D721Med (cell line): ENCODE data around the gene ANXA8.
"Not testable (repeated sequence)": the region's sequence is repeated elsewhere in the genome, so short reads cannot be mapped to it uniquely, and the experiment has no call there.

Experiments
- DNase-seq: peaks from one replicate; pipeline ENCODE4 v3.0.0; 2011; ENCODE audit warnings: low spot score; ENCODE audit not compliant: insufficient read length
- FAIRE-seq: peaks from 2 replicates; lab custom pipeline; 2011; peaks lifted over from hg19 to GRCh38; lab: Jason Lieb, UNC

The ANXA8 gene, protein sequence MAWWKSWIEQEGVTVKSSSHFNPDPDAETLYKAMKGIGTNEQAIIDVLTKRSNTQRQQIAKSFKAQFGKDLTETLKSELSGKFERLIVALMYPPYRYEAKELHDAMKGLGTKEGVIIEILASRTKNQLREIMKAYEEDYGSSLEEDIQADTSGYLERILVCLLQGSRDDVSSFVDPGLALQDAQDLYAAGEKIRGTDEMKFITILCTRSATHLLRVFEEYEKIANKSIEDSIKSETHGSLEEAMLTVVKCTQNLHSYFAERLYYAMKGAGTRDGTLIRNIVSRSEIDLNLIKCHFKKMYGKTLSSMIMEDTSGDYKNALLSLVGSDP

GRCh38 chr10:47483923-47484322 lies at the start of gene ANXA8:
ANXA8 (minus strand) TSS chr10:47484115; CDS start chr10:47483933, 182 bp downstream.
- DNase-seq, FAIRE-seq: not testable (repeated sequence)

- FAIRE-seq, DNase-seq: not testable (repeated sequence)
Measured at GRCh38 chr10:47523475-47523874, 39.6 kb upstream of the ANXA8 start, which contains the start of gene AGAP9. AGAP9 (minus strand) TSS chr10:47523638; CDS start chr10:47523526, 112 bp downstream.

DNA sequence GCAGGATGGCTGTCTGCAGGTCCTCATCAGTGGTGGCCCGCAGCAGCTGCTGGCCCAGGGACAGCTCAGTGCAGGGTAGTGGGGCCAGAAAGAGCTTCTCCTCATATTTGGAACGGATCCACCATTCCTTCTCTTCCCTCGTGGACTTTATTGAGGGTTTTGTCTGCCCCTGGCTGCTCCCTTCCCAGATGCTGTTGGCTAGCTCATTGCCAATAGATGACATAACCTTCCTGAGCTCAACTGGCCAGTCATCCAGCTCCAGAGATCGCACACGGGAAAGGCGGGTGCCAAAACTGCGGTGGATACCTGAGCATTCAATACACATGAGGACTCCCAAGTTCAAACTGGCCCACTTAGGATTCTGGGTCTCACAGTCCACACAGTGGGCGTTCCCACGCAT lies 18.4 kb upstream of the ANXA8 start:
- FAIRE-seq, result not testable (repeated sequence)

DNA sequence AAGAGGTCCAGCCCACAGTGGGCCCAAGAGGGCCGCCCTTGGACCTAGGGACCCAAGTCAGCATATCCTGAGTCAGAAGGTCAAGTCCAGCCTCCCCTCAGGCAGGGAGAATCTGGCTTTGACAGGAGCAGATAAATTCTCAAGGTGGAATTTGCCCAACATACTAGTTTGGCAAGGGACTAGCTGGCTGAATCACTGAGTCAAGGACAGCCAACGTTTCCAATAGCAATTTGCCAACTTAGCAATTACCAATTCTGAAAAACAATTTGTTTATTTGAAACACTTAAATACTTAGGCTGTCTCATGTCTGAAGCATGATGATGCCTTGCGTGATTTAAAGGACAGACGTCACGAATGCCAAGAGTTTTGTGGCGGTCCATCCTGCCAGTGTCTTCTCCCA lies 10.3 kb upstream of the ANXA8 start:
- not testable (repeated sequence) for DNase-seq, FAIRE-seq

More for the DNA sequence above, 18.4 kb upstream of the ANXA8 start:
- DNase-seq, result not testable (repeated sequence)

DNA sequence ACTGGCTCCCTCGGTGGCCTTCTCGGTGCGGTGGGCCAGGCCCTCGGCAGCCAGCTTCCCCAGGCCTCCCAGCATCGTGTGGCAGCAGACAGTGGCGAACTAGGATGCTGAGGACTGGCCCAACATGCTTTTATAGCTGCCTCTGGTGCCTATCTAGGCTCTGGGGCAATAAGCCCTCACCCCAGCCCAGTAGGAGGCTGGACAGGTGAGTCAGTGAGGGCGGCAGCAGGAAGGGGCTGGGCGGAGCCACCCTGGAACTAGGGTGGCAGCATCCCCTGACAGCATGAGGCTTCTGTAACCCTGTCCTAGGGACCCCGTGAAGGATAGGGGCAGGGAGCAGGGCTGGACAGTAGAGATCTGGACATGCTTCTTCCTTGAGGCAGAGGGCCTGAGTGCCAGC lies 7.7 kb upstream of the ANXA8 start, which contains the start of gene FAM25G:
Gene FAM25G, minus strand, starts transcription at position 101 of the 400 bp plus-strand sequence. Its CDS starts 26 bp downstream, at position 75.
- FAIRE-seq, DNase-seq: not testable (repeated sequence)

- FAIRE-seq, result not testable (repeated sequence)
Measured at GRCh38 chr10:47489630-47490029, 5.7 kb upstream of the ANXA8 start.

GRCh38 chr10:47485943-47486342 lies 2.0 kb upstream of the ANXA8 start:
- not testable (repeated sequence) for FAIRE-seq, DNase-seq

More at GRCh38 chr10:47489630-47490029, 5.7 kb upstream of the ANXA8 start:
- not testable (repeated sequence) for DNase-seq

DNA sequence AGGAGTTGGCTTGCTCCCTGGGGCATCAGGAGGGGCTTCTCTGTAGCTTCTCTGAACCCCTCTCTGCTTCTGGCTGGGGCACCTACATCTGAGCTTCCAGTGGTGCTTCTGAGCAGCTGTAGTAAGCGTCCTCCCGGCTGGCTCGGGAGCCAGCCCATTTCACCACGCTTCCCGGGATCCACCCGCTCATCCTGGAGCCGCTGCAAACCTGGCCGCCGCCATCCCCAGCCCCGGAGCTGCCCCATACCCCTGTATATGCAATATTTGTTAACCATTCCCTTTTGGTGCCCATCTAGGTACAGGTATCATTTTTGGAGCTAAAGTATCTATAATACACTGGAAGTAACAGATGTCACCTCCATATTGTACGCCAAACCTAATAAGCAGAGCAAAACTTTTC lies 871 bp upstream of the ANXA8 start:
- not testable (repeated sequence) for FAIRE-seq

DNA sequence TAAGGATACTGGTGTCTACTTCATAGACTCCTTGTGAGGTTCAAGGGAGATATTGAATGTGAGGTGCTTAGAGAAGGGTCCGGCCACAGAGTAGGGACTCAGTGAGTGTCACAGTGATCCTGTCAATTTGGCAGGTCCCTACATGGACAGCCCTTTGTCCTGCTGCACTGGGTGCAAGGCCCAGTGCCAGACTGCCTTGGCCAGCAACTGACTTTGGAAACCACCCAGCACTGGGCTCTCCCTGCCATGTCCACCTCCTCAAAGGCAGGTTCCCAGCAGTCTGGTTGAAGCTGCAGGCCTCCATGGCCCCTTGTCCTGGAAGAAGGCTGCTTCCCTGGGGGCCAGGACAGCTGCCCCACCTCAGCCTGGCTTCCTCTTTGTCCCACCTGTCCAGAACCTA lies 1.5 kb downstream of the ANXA8 start:
- not testable (repeated sequence) for FAIRE-seq, DNase-seq

More for the DNA sequence above, 871 bp upstream of the ANXA8 start:
- DNase-seq, result not testable (repeated sequence)

DNA sequence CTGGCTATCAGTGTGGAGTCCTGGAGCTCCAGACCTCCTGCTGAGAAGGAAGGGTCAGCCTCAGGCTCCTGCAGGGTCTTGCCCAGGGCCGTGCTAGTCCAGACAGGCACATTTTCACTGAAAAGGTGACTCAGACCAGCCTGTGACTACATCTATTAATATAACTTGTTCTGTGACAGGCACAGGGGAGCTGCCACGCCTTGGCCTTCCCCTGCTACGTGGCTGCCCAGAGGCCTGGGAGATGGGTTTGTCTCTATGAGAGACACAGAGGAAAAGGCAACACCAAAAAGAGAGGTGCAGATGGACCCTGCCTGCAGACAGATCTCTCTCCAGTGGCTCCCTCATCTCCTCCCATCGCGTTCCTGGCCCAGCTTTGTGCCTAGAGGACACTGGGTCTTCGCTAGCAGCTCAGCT lies 2.1 kb downstream of the ANXA8 start:
- FAIRE-seq, result not testable (repeated sequence)

DNA sequence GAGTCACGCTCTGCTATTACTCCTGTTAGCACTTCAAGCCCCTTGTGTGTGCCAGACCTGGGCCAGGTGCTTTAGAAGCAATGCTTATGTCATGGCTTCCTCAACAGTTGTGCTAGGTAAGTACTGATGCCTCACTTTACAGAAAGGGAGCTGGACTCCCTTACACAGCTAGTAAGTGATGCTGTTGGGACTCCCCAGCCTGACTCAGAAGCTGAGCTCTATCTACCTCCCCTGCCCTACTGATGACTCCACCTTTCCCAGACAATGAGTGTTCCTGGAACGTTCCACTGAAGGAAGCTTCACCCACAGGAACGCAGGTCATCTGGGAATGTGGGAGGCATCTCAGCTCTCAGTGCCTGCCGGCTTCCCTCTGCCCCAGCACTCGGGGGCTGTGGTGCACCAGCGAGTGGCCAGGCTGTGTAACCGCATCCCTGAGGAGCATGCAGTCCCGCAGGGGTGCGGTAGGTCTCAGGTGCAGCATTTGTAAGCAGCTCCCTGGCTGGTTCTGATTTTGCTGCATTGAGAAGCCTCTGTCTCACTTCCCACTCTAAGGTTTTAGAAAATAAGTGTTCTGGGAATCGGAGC lies 2.6 kb downstream of the ANXA8 start:
- DNase-seq, FAIRE-seq: not testable (repeated sequence)

More for the DNA sequence above, 2.1 kb downstream of the ANXA8 start:
- not testable (repeated sequence) for DNase-seq

DNA sequence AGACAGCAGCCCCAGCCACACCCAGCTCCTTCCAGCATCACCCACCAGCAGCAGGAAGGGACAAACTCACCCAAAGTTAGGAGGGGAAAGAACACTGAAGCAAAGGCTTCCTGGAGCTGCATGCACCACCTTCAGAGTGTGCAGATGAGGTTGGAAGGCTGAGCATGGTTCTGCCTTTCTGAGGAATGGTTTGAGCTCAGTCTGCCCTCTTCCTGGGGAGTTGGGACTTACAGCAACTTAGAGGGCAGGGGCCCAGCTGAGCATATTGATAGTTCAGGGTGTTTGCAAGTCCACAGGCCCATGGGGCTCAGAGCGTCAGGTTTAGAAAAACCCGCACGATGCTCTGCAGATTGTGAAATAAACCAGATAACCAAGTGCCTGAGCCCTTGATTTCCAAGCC lies 3.8 kb downstream of the ANXA8 start:
- FAIRE-seq, DNase-seq: not testable (repeated sequence)

DNA sequence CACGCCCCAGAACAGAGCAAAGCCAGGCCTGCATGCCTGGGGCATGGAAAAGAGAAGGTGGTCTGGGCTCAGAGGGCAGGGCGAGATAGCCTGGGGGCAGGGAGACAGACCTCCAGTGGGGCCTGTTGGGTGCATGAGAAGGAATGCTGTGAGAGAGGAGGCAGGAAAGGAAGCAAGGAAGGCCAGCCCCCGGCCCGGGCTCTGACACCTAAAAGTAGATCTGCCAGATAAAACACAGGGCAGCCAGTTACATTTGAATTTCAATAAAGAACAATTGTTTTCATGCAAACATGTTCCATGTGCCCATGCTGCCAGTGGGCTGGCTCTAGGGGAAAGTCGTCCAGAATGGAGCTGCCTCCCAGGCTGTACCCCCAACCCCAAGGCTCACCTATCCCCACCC lies 5.8 kb downstream of the ANXA8 start:
- not testable (repeated sequence) for DNase-seq, FAIRE-seq

DNA sequence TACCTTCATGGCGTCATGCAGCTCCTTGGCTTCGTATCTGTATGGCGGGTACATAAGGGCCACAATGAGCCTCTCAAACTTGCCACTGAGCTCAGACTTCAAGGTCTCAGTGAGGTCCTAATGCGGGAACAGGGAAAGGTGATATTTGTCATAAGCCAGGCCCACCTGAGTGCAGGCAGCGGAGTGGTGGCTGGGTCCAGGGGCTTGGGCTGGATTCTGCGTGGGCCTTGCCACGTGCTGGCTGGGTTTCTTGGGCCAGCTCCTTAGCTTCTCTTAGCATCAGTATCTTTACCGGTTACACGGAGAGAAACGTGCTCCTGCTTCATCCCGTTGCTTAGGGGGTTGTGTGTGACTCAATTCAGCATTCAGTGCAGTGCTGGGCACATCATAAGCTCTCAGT lies 6.8 kb downstream of the ANXA8 start:
- not testable (repeated sequence) for DNase-seq, FAIRE-seq

- not testable (repeated sequence) for FAIRE-seq, DNase-seq
Measured at GRCh38 chr10:47475101-47475500, 8.8 kb downstream of the ANXA8 start.

GRCh38 chr10:47473516-47473915 lies 10.4 kb downstream of the ANXA8 start:
- not testable (repeated sequence) for DNase-seq, FAIRE-seq

- not testable (repeated sequence) for FAIRE-seq, DNase-seq
Measured at GRCh38 chr10:47472647-47473046, 11.3 kb downstream of the ANXA8 start.

DNA sequence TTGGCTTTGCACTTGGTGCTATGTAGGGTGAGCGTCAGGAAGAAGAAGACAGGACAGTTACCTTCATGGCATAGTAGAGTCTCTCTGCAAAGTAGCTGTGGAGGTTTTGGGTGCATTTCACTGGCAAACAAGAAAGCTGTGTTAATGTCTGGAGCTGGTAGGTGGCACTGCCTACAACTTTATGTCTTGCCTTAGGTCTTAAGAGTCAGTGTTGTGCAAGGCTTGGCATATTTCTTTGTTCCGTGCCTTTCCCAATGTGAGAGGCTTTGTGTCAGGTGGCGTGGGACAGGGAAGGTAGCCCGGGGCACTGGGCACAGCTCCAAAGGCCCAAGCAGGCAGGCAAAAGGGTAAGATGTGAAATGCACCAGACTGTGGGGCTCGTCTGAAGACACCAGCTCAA lies 11.8 kb downstream of the ANXA8 start:
- not testable (repeated sequence) for DNase-seq, FAIRE-seq

GRCh38 chr10:47468731-47469528 lies 15.0 kb downstream of the ANXA8 start:
- not testable (repeated sequence) for FAIRE-seq, DNase-seq
